ENCODE results near the gene HES7. TPM values are rescaled to one million over a fixed set of nuclear protein-coding genes. Genes with fewer than 3 reads are reported as not detected.
A peak's percentile ranks its signal among the peaks of the same experiment; 100 is the strongest.

Gene HES7
- total RNA-seq, 2 experiments from 2014 or later, result 0.52 to 0.53 TPM

GRCh38 chr17:8144401-8145231 is 20.7 kb upstream of the HES7 start:
- ATAC-seq (ENCODE audit: poor library complexity), result peak; percentile 2
- Mint-ChIP-seq H3K4me3 (peak overlapping the region; percentile 56), H3K4me1 (ENCODE audit: low read depth) (peaks cover 8% of the 10 kb centered on the region), H3K27me3 (peaks cover 3% of the 10 kb centered on the region), H3K27ac (no peak overlapping the region), H3K9me3 (no peaks in the 10 kb centered on the region), H3K36me3 (ENCODE audit: low read depth) (peaks cover 95% of the 10 kb centered on the region)
- Histone ChIP-seq H3K36me3 (ENCODE audit: insufficient read depth, low read length) (peaks cover 92% of the 10 kb centered on the region), H3K4me1 (ENCODE audit: insufficient read depth, low read length) (peaks cover 28% of the 10 kb centered on the region), H3K27me3 (ENCODE audit: control insufficient read depth in 1 of 2, insufficient read depth in 2 of 2, low read length in 2 of 2) (no peaks in the 10 kb centered on the region), H3K4me3 (ENCODE audit: low read length) (no peak overlapping the region), H3K27ac (ENCODE audit: low read depth in 1 of 2, low read length in 2 of 2) (no peak overlapping the region), H3K9me3 (ENCODE audit: control insufficient read depth in 1 of 2, insufficient read depth in 1 of 2, low read length in 2 of 2) (no peaks in the 10 kb centered on the region)
- no peak for TF ChIP-seq CTCF (IDR thresholded peaks at IDR 0.05)
- ChIA-PET CTCF (interaction anchor here (0.7 kb wide), 1 partner anchor 21 kb away, joined by 3 read pairs; no protein-coding TSS in a partner anchor), POLR2A (interaction anchor here (0.7 to 4.5 kb wide), 2 partner anchors 11 to 75 kb away, joined by 3 to 19 read pairs; no protein-coding TSS in a partner anchor)
- intact Hi-C loops (cut with DNase I, micrococcal nuclease), result no loop called here
- DNase-seq, result peak in 2 of 14 experiments; percentile 9 to 15

- POLR2A ChIA-PET, result interaction anchor here (1.1 to 4.5 kb wide), 2 partner anchors 7 to 12 kb away, joined by 3 to 19 read pairs; no protein-coding TSS in a partner anchor
- H3K36me3 Mint-ChIP-seq (ENCODE audit: low read depth), result peaks cover 87% of the 10 kb centered on the region
- intact Hi-C loops (cut with DNase I, micrococcal nuclease), result no loop called here
- H3K9me3 Mint-ChIP-seq, result no peaks in the 10 kb centered on the region
- peaks cover 5% of the 10 kb centered on the region for H3K4me1 Mint-ChIP-seq (ENCODE audit: low read depth)
- peak in 3 of 14 experiments; percentile 21 to 48 (median 25) for DNase-seq
- Histone ChIP-seq H3K27me3 (ENCODE audit: control insufficient read depth in 1 of 2, insufficient read depth in 2 of 2, low read length in 2 of 2) (no peaks in the 10 kb centered on the region), H3K9me3 (ENCODE audit: control insufficient read depth in 1 of 2, insufficient read depth in 1 of 2, low read length in 2 of 2) (no peaks in the 10 kb centered on the region), H3K4me3 (ENCODE audit: low read length) (no peak overlapping the region), H3K4me1 (ENCODE audit: insufficient read depth, low read length) (peaks cover 31% of the 10 kb centered on the region), H3K27ac (ENCODE audit: low read depth in 1 of 2, low read length in 2 of 2) (no peak overlapping the region), H3K36me3 (ENCODE audit: insufficient read depth, low read length) (peaks cover 85% of the 10 kb centered on the region)
- no peak overlapping the region for H3K27ac Mint-ChIP-seq
- H3K27me3 Mint-ChIP-seq, result peaks cover 3% of the 10 kb centered on the region
- TF ChIP-seq CTCF (IDR thresholded peaks at IDR 0.05), result no peak
- CTCF ChIA-PET, result no interaction called here
- peak; percentile 4 for ATAC-seq (ENCODE audit: poor library complexity)
- H3K4me3 Mint-ChIP-seq, result peak overlapping the region; percentile 56
Measured at GRCh38 chr17:8143581-8144400, 19.9 kb upstream of the HES7 start.

- H3K27ac Mint-ChIP-seq, result no peak overlapping the region
- POLR2A ChIA-PET, result interaction anchor here (1.1 to 4.5 kb wide), 2 partner anchors 8 to 13 kb away, joined by 3 to 19 read pairs; no protein-coding TSS in a partner anchor
- H3K36me3 Mint-ChIP-seq (ENCODE audit: low read depth), result peaks cover 79% of the 10 kb centered on the region
- H3K4me1 Mint-ChIP-seq (ENCODE audit: low read depth), result peaks cover 5% of the 10 kb centered on the region
- H3K9me3 Mint-ChIP-seq, result no peaks in the 10 kb centered on the region
- H3K36me3 ChIP-seq (ENCODE audit: insufficient read depth, low read length), result peaks cover 78% of the 10 kb centered on the region
- peaks cover 3% of the 10 kb centered on the region for H3K27me3 Mint-ChIP-seq
- no peak for TF ChIP-seq CTCF (IDR thresholded peaks at IDR 0.05)
- no peaks in the 10 kb centered on the region for H3K9me3 ChIP-seq (ENCODE audit: control insufficient read depth in 1 of 2, insufficient read depth in 1 of 2, low read length in 2 of 2)
- peak in 2 of 14 experiments; percentile 16 to 43 for DNase-seq
- H3K27me3 ChIP-seq (ENCODE audit: control insufficient read depth in 1 of 2, insufficient read depth in 2 of 2, low read length in 2 of 2), result no peaks in the 10 kb centered on the region
- no peak overlapping the region for H3K27ac ChIP-seq (ENCODE audit: low read depth in 1 of 2, low read length in 2 of 2)
- peaks cover 34% of the 10 kb centered on the region for H3K4me1 ChIP-seq (ENCODE audit: insufficient read depth, low read length)
- CTCF ChIA-PET, result no interaction called here
- ATAC-seq (ENCODE audit: poor library complexity), result no peak
- H3K4me3 Mint-ChIP-seq, result peak overlapping the region; percentile 60
- no peak overlapping the region for H3K4me3 ChIP-seq (ENCODE audit: low read length)
- intact Hi-C loops (cut with DNase I, micrococcal nuclease), result no loop called here
Measured at GRCh38 chr17:8142887-8143580, 19.1 kb upstream of the HES7 start.

Measured in CD4-positive, alpha-beta T cell (primary cell).